GM21526 (cell line): ENCODE data around the gene C17orf58.
"Not testable (repeated sequence)": the region's sequence is repeated elsewhere in the genome, so short reads cannot be mapped to it uniquely, and the experiment has no call there.

Experiments used
- ATAC-seq: cut with Tn5 transposase; IDR thresholded peaks from one replicate; pipeline ENCODE4 v1.9.1; 2021; ENCODE audit warnings: moderate library complexity; ENCODE audit not compliant: unreplicated experiment, low FRiP score

The C17orf58 gene

GRCh38 chr17:68006797-68007196, 10.5 kb upstream of the C17orf58 start:
- ATAC-seq: no peak

GRCh38 chr17:68004201-68004600, 7.9 kb upstream of the C17orf58 start:
- no peak for ATAC-seq

GRCh38 chr17:67999291-67999911, 3.1 kb upstream of the C17orf58 start:
- no peak for ATAC-seq

- ATAC-seq: no peak
These were observed 2.2 kb upstream of the C17orf58 start for GRCh38 chr17:67998466-67998865.

GRCh38 chr17:67995570-67996263, 552 bp downstream of the C17orf58 start:
- ATAC-seq: no peak

- ATAC-seq: no peak
These were observed 1.3 kb downstream of the C17orf58 start for GRCh38 chr17:67994817-67995569.

GRCh38 chr17:67993998-67994361, 2.3 kb downstream of the C17orf58 start:
- no peak for ATAC-seq

GRCh38 chr17:67993153-67993997, 2.9 kb downstream of the C17orf58 start:
- peak; percentile 66 for ATAC-seq

- no peak for ATAC-seq
These were observed 3.6 kb downstream of the C17orf58 start for GRCh38 chr17:67992548-67993152.

- no peak for ATAC-seq
These were observed 5.4 kb downstream of the C17orf58 start for GRCh38 chr17:67990909-67991308.

GRCh38 chr17:67983383-67983688, 12.9 kb downstream of the C17orf58 start:
- ATAC-seq: no peak

GRCh38 chr17:67982686-67983382, 13.4 kb downstream of the C17orf58 start:
- no peak for ATAC-seq

GRCh38 chr17:67982034-67982640, 14.1 kb downstream of the C17orf58 start:
- no peak for ATAC-seq

GRCh38 chr17:67980883-67981282, 15.4 kb downstream of the C17orf58 start:
- ATAC-seq: not testable (repeated sequence)

- no peak for ATAC-seq
These were observed 15.8 kb downstream of the C17orf58 start for GRCh38 chr17:67980456-67980855.

- not testable (repeated sequence) for ATAC-seq
These were observed 20.0 kb downstream of the C17orf58 start for GRCh38 chr17:67976306-67976705.

- ATAC-seq: no peak
These were observed 21.6 kb downstream of the C17orf58 start for GRCh38 chr17:67974598-67975066.

- no peak for ATAC-seq
These were observed 22.1 kb downstream of the C17orf58 start for GRCh38 chr17:67974185-67974584.

- no peak for ATAC-seq
These were observed 25.5 kb downstream of the C17orf58 start for GRCh38 chr17:67970783-67971182.
